ENCODE data around the gene NUDC.
A peak's percentile ranks its signal among the peaks of the same experiment; 100 is the strongest.

The NUDC gene

GRCh38 chr1:26991310-26992116, 70.0 kb downstream of the NUDC start:
- no peak for DNase-seq
- no peaks in the 10 kb centered on the region for H3K36me3 Mint-ChIP-seq (ENCODE audit: low read depth)
- TF ChIP-seq, protein P1, sequence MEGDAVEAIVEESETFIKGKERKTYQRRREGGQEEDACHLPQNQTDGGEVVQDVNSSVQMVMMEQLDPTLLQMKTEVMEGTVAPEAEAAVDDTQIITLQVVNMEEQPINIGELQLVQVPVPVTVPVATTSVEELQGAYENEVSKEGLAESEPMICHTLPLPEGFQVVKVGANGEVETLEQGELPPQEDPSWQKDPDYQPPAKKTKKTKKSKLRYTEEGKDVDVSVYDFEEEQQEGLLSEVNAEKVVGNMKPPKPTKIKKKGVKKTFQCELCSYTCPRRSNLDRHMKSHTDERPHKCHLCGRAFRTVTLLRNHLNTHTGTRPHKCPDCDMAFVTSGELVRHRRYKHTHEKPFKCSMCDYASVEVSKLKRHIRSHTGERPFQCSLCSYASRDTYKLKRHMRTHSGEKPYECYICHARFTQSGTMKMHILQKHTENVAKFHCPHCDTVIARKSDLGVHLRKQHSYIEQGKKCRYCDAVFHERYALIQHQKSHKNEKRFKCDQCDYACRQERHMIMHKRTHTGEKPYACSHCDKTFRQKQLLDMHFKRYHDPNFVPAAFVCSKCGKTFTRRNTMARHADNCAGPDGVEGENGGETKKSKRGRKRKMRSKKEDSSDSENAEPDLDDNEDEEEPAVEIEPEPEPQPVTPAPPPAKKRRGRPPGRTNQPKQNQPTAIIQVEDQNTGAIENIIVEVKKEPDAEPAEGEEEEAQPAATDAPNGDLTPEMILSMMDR (IDR thresholded peaks at IDR 0.05), result no peak
- H3K4me3 Mint-ChIP-seq, result peak overlapping the region; percentile 31
- peaks cover 81% of the 10 kb centered on the region for H3K27me3 Mint-ChIP-seq (ENCODE audit: low read depth, poor library complexity)
- H3K9me3 Mint-ChIP-seq, result no peaks in the 10 kb centered on the region
- no peak overlapping the region for H3K27ac Mint-ChIP-seq
- H3K4me1 Mint-ChIP-seq, result peaks cover 32% of the 10 kb centered on the region

DNA sequence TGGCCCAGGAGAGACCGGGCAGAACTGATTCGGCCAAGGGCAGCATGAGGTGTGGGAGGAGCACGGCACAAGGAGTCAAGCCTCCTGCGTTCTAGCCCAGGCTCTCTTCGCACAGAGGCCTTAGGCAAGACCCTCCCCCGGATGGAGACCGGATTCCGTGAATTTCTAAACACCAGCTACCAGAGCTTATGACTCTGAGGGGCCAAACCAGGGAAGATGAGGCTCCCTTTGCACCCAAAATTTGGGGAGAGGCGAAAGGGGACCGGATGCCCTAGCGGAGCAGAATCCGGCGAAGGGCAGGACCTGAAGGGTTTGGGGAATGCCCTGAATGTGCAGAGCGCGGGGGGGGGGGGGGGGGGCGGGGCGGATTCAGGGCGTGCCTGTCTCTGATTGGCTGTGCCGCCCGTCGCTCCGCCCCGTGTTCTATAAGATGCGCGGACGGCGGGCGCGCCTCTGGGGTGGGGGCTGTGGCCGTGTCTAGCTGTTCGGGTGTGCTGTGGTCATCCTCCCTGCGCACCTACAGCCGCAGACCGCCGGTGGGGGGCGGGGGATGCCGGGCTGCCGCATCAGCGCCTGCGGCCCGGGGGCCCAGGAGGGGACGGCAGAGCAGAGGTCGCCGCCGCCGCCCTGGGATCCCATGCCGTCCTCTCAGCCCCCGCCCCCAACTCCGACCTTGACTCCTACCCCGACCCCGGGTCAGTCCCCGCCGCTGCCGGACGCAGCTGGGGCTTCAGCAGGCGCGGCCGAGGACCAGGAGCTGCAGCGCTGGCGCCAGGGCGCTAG, 71.9 kb downstream of the NUDC start, which contains the start of gene TRNP1:
Gene TRNP1, plus strand, starts transcription at position 456 of the 783 bp plus-strand sequence. Its CDS starts 95 bp downstream, at position 551.
- TF ChIP-seq, protein P1 (IDR thresholded peaks at IDR 0.05), result no peak
- no peaks in the 10 kb centered on the region for H3K9me3 Mint-ChIP-seq
- H3K27ac Mint-ChIP-seq, result no peak within 1 kb of the TSS
- peaks cover 81% of the 10 kb centered on the region for H3K27me3 Mint-ChIP-seq (ENCODE audit: low read depth, poor library complexity)
- no peaks in the 10 kb centered on the region for H3K36me3 Mint-ChIP-seq (ENCODE audit: low read depth)
- H3K4me3 Mint-ChIP-seq, result peak within 1 kb of the TSS; percentile 79
- H3K4me1 Mint-ChIP-seq, result peaks cover 46% of the 10 kb centered on the region
- DNase-seq, result peak; percentile 84

DNA sequence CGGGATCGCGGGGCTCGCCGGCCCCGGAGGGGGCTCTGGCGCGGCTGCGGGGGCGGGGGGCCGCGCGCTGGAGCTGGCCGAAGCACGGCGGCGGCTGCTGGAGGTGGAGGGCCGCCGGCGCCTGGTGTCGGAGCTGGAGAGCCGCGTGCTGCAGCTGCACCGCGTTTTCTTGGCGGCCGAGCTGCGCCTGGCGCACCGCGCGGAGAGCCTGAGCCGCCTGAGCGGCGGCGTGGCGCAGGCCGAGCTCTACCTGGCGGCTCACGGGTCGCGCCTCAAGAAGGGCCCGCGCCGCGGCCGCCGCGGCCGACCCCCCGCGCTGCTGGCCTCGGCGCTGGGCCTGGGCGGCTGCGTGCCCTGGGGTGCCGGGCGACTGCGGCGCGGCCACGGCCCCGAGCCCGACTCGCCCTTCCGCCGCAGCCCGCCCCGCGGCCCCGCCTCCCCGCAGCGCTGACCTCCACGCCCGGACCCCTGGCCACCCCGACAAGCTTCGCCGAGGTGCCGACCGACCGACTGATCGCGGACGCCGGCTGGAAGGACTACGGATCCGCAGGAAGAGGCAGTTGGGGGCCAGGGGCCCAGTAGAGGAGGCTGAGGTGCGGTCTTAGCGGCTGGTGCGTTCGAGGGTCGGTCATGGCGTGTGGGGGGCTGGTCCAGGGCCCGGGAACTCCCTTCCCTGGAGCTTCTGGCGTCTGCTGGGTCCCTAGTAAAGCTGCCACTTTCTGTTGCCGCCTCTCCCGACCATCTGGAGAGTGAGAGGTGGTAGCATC, 72.7 kb downstream of the NUDC start:
- Mint-ChIP-seq H3K36me3 (ENCODE audit: low read depth) (no peaks in the 10 kb centered on the region), H3K4me3 (peak overlapping the region; percentile 79), H3K27ac (no peak overlapping the region), H3K4me1 (peaks cover 53% of the 10 kb centered on the region), H3K9me3 (no peaks in the 10 kb centered on the region), H3K27me3 (ENCODE audit: low read depth, poor library complexity) (peaks cover 76% of the 10 kb centered on the region)
- peak; percentile 65 for DNase-seq
- TF ChIP-seq, protein P1 (IDR thresholded peaks at IDR 0.05), result no peak

- H3K36me3 Mint-ChIP-seq (ENCODE audit: low read depth), result no peaks in the 10 kb centered on the region
- no peaks in the 10 kb centered on the region for H3K9me3 Mint-ChIP-seq
- peak overlapping the region; percentile 79 for H3K4me3 Mint-ChIP-seq
- no peak for DNase-seq
- peaks cover 61% of the 10 kb centered on the region for H3K4me1 Mint-ChIP-seq
- no peak overlapping the region for H3K27ac Mint-ChIP-seq
- peaks cover 71% of the 10 kb centered on the region for H3K27me3 Mint-ChIP-seq (ENCODE audit: low read depth, poor library complexity)
- TF ChIP-seq, protein P1 (IDR thresholded peaks at IDR 0.05), result no peak
Observed at GRCh38 chr1:26994787-26995517, 73.4 kb downstream of the NUDC start.

GRCh38 chr1:26996024-26996423, 74.5 kb downstream of the NUDC start:
- H3K27ac Mint-ChIP-seq, result no peak overlapping the region
- no peak for DNase-seq
- peak overlapping the region; percentile 79 for H3K4me3 Mint-ChIP-seq
- TF ChIP-seq, protein P1 (IDR thresholded peaks at IDR 0.05), result no peak
- H3K27me3 Mint-ChIP-seq (ENCODE audit: low read depth, poor library complexity), result peaks cover 60% of the 10 kb centered on the region
- no peaks in the 10 kb centered on the region for H3K9me3 Mint-ChIP-seq
- no peaks in the 10 kb centered on the region for H3K36me3 Mint-ChIP-seq (ENCODE audit: low read depth)
- H3K4me1 Mint-ChIP-seq, result peaks cover 64% of the 10 kb centered on the region
